PC-9 (cell line): ENCODE measurements around the gene SYK.

Experiments used
- CTCF ChIP-seq: fragments of 200-600 bp; sonication (generic); conservative IDR thresholded peaks from 2 replicates; pipeline ENCODE4 v1.6.1; 2017; ENCODE audit warnings: mixed run types, antibody characterized with exemption, mild to moderate bottlenecking, moderate library complexity
- EZH2 ChIP-seq: fragments of 200-600 bp; sonication (generic); IDR thresholded peaks from 2 replicates; pipeline ENCODE4 v1.8.0; 2017; ENCODE audit warnings: antibody characterized with exemption, low read depth

- TF ChIP-seq CTCF (no peak), EZH2 (no peak)
Measured at GRCh38 chr9:90893706-90894105, 92.1 kb downstream of the SYK start.
